Smooth muscle cell (in vitro differentiated cells): ENCODE results near the gene SCO2. TPM values are rescaled to one million over a fixed set of nuclear protein-coding genes. Genes with fewer than 3 reads are reported as not detected.

Experiments
- DNase-seq: peaks from one replicate; lab custom pipeline; 2025; ENCODE audit not compliant: unreplicated experiment; lab: John Stamatoyannopoulos, UW
- H2AFZ ChIP-seq: fragments of 200-600 bp; sonication (generic); 2 replicates; pipeline ENCODE4 v1.6.0; 2016; ENCODE audit warnings: antibody characterized with exemption, low read depth, mild to moderate bottlenecking
- H3F3A ChIP-seq: fragments of 200-600 bp; sonication (generic); 2 replicates; pipeline ENCODE4 v1.6.0; 2017; ENCODE audit warnings: antibody characterized with exemption, low read depth
- H3K27ac ChIP-seq: fragments of 200-600 bp; sonication (generic); 2 replicates; pipeline ENCODE4 v1.5.1; 2016; ENCODE audit warnings: low read depth, mild to moderate bottlenecking
- H3K27me3 ChIP-seq: fragments of 200-600 bp; sonication (generic); 2 replicates; pipeline ENCODE4 v1.6.1; 2016; ENCODE audit warnings: low read depth, mild to moderate bottlenecking
- H3K36me3 ChIP-seq: fragments of 200-600 bp; sonication (generic); 2 replicates; pipeline ENCODE4 v1.5.1; 2016; ENCODE audit warnings: low read depth
- H3K4me1 ChIP-seq: fragments of 200-600 bp; sonication (generic); 2 replicates; pipeline ENCODE4 v1.5.1; 2016; ENCODE audit warnings: low read depth
- H3K4me2 ChIP-seq: fragments of 200-600 bp; sonication (generic); 2 replicates; pipeline ENCODE4 v1.6.0; 2016; ENCODE audit warnings: mild to moderate bottlenecking
- H3K4me3 ChIP-seq: fragments of 200-600 bp; sonication (generic); 2 replicates; pipeline ENCODE4 v1.5.1; 2016; ENCODE audit warnings: mild to moderate bottlenecking
- H3K79me2 ChIP-seq: fragments of 200-600 bp; sonication (generic); 2 replicates; pipeline ENCODE4 v1.6.0; 2016; ENCODE audit warnings: low read depth, mild to moderate bottlenecking
- H3K9ac ChIP-seq: fragments of 200-600 bp; sonication (generic); 2 replicates; pipeline ENCODE4 v1.6.0; 2016; ENCODE audit warnings: low read depth
- H3K9me3 ChIP-seq: fragments of 200-600 bp; sonication (generic); replicated peaks from 2 replicates; pipeline ENCODE4 v1.5.1; 2016; ENCODE audit warnings: low read depth
- H4K20me1 ChIP-seq: fragments of 200-600 bp; sonication (generic); 2 replicates; pipeline ENCODE4 v1.6.0; 2016; ENCODE audit warnings: low read depth
- WGBS: methylation state at CpG from one replicate; pipeline ENCODE4 v1.1.7; 2016; ENCODE audit warnings: low lambda C conversion rate; 5-methylcytosine and 5-hydroxymethylcytosine counted together
- polyA plus RNA-seq: library from polyadenylated mRNA; unstranded; fragments of >200 nt; fragmentation: Nextera tagmentation; extraction: Ambion mirVana; gene quantifications from 2 replicates; pipeline ENCODE4 v1.2.1, GENCODE V29; 2016
- total RNA-seq: library from RNA; depleted of rRNA; stranded (reverse); fragments of >200 nt; gene quantifications from 2 replicates; pipeline ENCODE4 v1.2.3, GENCODE V29; 2014
- TF ChIP-seq, protein P1 (sequence below): fragments of 200-600 bp; sonication (generic); IDR thresholded peaks from 2 replicates; pipeline ENCODE4 v1.5.1; 2017; ENCODE audit warnings: borderline replicate concordance, mild to moderate bottlenecking, antibody characterized with exemption; ENCODE audit not compliant: insufficient read depth, poor library complexity, severe bottlenecking

SCO2 gene
- total and polyA plus RNA-seq, 2 experiments from 2014 or later: 1.5 to 22.6 TPM

DNA sequence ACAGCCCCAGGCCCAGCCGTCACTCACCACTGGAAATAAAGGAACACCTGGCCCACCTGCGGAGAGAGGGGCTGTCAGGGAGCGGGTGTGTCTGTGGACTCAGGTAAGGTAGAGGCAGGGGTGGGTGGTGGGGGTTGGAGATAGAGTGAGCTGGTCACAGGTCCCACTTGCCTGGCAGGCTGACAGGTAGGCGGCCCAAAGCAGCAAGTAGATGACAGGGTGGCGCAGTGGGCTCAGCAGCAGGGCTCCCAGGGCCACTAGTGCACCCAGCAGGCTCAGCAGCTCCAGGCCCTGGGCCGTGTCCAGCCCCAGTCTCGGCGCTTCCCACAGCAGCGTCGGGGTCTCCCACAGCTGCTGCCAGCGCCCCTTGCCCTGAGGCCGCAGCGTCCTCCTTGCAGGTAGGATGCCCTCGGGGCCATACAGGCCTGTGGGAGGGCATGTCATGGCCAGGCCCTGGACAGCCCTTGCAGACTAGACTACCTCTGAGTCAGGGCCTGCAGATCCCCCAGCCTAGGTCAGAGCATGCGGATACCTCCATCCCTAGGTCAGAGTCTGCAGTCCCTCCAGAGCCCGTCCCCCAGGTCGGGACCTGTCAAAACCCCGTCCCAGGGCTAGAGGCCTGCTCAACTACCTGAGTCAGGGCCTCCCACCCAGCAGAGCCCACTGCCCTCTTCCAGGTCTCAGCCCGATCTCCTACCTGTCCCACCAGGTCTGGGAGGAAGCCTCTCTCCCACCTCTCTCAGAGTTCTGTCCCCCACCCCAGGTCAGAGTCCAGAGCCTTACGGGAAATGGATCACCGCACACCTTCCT is 18.6 kb downstream of the SCO2 start:
- Histone ChIP-seq H3F3A (peaks cover 6% of the 10 kb centered on the region), H4K20me1 (peaks cover 6% of the 10 kb centered on the region), H3K4me2 (peak overlapping the region; percentile 95), H3K9ac (peak overlapping the region; percentile 89), H3K4me3 (peak overlapping the region; percentile 99), H3K27ac (peak overlapping the region; percentile 64), H3K9me3 (no peaks in the 10 kb centered on the region), H2AFZ (peak overlapping the region; percentile 79), H3K27me3 (no peaks in the 10 kb centered on the region), H3K79me2 (peaks cover 51% of the 10 kb centered on the region), H3K36me3 (no peaks in the 10 kb centered on the region), H3K4me1 (peaks cover 12% of the 10 kb centered on the region)
- TF ChIP-seq, protein P1, sequence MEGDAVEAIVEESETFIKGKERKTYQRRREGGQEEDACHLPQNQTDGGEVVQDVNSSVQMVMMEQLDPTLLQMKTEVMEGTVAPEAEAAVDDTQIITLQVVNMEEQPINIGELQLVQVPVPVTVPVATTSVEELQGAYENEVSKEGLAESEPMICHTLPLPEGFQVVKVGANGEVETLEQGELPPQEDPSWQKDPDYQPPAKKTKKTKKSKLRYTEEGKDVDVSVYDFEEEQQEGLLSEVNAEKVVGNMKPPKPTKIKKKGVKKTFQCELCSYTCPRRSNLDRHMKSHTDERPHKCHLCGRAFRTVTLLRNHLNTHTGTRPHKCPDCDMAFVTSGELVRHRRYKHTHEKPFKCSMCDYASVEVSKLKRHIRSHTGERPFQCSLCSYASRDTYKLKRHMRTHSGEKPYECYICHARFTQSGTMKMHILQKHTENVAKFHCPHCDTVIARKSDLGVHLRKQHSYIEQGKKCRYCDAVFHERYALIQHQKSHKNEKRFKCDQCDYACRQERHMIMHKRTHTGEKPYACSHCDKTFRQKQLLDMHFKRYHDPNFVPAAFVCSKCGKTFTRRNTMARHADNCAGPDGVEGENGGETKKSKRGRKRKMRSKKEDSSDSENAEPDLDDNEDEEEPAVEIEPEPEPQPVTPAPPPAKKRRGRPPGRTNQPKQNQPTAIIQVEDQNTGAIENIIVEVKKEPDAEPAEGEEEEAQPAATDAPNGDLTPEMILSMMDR: no peak
- no peak for DNase-seq
- WGBS: 41% methylated on average over 19 of the region's 21 CpGs

- peaks cover 44% of the 10 kb centered on the region for H3K79me2 ChIP-seq
- 93% methylated on average over 41 of the region's 41 CpGs for WGBS
- peak overlapping the region; percentile 95 for H3K4me2 ChIP-seq
- no peak overlapping the region for H3K27ac ChIP-seq
- H3K4me3 ChIP-seq: peak overlapping the region; percentile 99
- H4K20me1 ChIP-seq: peaks cover 6% of the 10 kb centered on the region
- no peaks in the 10 kb centered on the region for H3K9me3 ChIP-seq
- H3K27me3 ChIP-seq: no peaks in the 10 kb centered on the region
- H3K4me1 ChIP-seq: peaks cover 12% of the 10 kb centered on the region
- H3K9ac ChIP-seq: peak overlapping the region; percentile 89
- TF ChIP-seq, protein P1: no peak
- no peak for DNase-seq
- H2AFZ ChIP-seq: no peak overlapping the region
- peaks cover 6% of the 10 kb centered on the region for H3F3A ChIP-seq
- no peaks in the 10 kb centered on the region for H3K36me3 ChIP-seq
These were observed 19.4 kb downstream of the SCO2 start for GRCh38 chr22:50505776-50506610.

- TF ChIP-seq, protein P1: no peak
- H3K4me2 ChIP-seq: no peak overlapping the region
- peaks cover 6% of the 10 kb centered on the region for H3F3A ChIP-seq
- 97% methylated on average over 9 of the region's 14 CpGs for WGBS
- no peaks in the 10 kb centered on the region for H3K9me3 ChIP-seq
- H4K20me1 ChIP-seq: peaks cover 6% of the 10 kb centered on the region
- DNase-seq: no peak
- H3K9ac ChIP-seq: no peak overlapping the region
- no peak overlapping the region for H3K4me3 ChIP-seq
- H3K79me2 ChIP-seq: peaks cover 37% of the 10 kb centered on the region
- H2AFZ ChIP-seq: no peak overlapping the region
- H3K27ac ChIP-seq: no peak overlapping the region
- H3K27me3 ChIP-seq: no peaks in the 10 kb centered on the region
- H3K4me1 ChIP-seq: peaks cover 12% of the 10 kb centered on the region
- H3K36me3 ChIP-seq: no peaks in the 10 kb centered on the region
These were observed 20.1 kb downstream of the SCO2 start for GRCh38 chr22:50505276-50505775.
